Activated CD8-positive, alpha-beta T cell treated with anti-CD3 and anti-CD28 coated beads, Interleukin-2, amount 10 ng/mL, durations not matched to agents 7 days and 5 days (primary cell): Measurements from ENCODE around the gene MYOF. TPM values are rescaled to one million over a fixed set of nuclear protein-coding genes. Genes with fewer than 3 reads are reported as not detected.
"Not testable (repeated sequence)": the region's sequence is repeated elsewhere in the genome, so short reads cannot be mapped to it uniquely, and the experiment has no call there.

ENCODE experiments used
- ATAC-seq: fragments of 150-1000 bp; cut with Tn5 transposase; one replicate; pipeline ENCODE4 v1.10.0; 2021; ENCODE audit warnings: moderate library complexity
- CTCF ChIA-PET: fragments of 350-600 bp; sonication (Branson Sonifier 250); formaldehyde crosslinking; loops from one replicate; lab custom pipeline; 2021; ENCODE audit warnings: antibody characterized with exemption; lab: Charles Lee
- POLR2A ChIA-PET: fragments of 350-600 bp; sonication (Branson Sonifier 250); formaldehyde crosslinking; loops from one replicate; lab custom pipeline; 2021; ENCODE audit warnings: antibody characterized with exemption; lab: Charles Lee
- DNase-seq: peaks from one replicate; pipeline ENCODE4 v3.0.0-alpha.2; 2020
- H3K27ac Mint-ChIP-seq: one replicate; pipeline ENCODE4 v1.8.0; 2021; ENCODE audit warnings: mild to moderate bottlenecking, mixed read lengths
- H3K27me3 Mint-ChIP-seq: one replicate; pipeline ENCODE4 v1.8.0; 2021; ENCODE audit warnings: low read depth, mixed read lengths
- H3K36me3 Mint-ChIP-seq: one replicate; pipeline ENCODE4 v1.8.0; 2021; ENCODE audit warnings: low read depth, mixed read lengths
- H3K4me1 Mint-ChIP-seq: one replicate; pipeline ENCODE4 v1.8.0; 2021; ENCODE audit warnings: low read depth, mixed read lengths
- H3K4me3 Mint-ChIP-seq: one replicate; pipeline ENCODE4 v1.8.0; 2021; ENCODE audit warnings: mild to moderate bottlenecking, mixed read lengths
- H3K9me3 Mint-ChIP-seq: one replicate; pipeline ENCODE4 v1.8.0; 2022; ENCODE audit warnings: mixed read lengths; ENCODE audit not compliant: insufficient read depth
- total RNA-seq, 2 experiments: library from RNA; stranded (reverse); gene quantifications; one replicate each; pipeline ENCODE4 v1.2.3, GENCODE V29; 2021

The MYOF gene
- total RNA-seq, 2 experiments from 2014 or later: 0.37 to 0.39 TPM

DNA sequence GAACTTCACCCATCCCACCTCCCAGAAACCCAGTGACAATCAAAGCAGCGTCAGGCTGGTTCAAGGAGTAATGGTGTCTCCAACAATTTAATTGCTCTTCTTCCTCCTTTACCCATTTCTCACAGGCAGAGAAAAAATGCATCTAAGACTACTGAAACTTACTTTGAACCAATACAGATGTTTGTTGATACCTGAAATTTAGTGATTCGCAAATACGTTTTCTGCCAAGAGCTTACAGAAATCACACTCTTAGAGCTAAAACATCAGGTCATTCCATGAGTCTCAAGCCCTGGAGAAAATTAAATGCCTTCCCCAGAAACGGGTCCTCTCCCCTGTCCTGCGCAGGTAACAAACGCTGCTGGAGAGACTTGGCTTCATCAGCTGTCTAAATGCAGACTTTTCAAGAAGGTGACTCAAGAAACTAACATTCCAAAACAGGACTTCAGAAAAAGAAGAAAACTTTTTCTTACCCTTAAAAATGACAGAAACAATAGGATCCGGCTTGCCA is 443 bp downstream of the MYOF start:
- Mint-ChIP-seq H3K9me3 (no peaks in the 10 kb centered on the region), H3K4me1 (peaks cover 11% of the 10 kb centered on the region), H3K36me3 (no peaks in the 10 kb centered on the region), H3K27me3 (peaks cover 21% of the 10 kb centered on the region), H3K27ac (no peak overlapping the region), H3K4me3 (peak overlapping the region; percentile 82)
- ATAC-seq: no peak
- POLR2A ChIA-PET: interaction anchor here (0.7 to 1.2 kb wide), 4 partner anchors 15 to 107 kb away, joined by 3 to 5 read pairs (median 3); partner anchors contain the start of gene CEP55
- CTCF ChIA-PET: interaction anchor here (0.6 to 10.2 kb wide), 34 partner anchors 8 to 1063 kb away, joined by 3 to 521 read pairs (median 9); partner anchors contain the start of gene CEP55
- DNase-seq: no peak

- CTCF ChIA-PET: interaction anchor here (10.2 kb wide), 1 partner anchor 103 kb away, joined by 521 read pairs; no protein-coding TSS in a partner anchor
Measured at GRCh38 chr10:93478873-93479272, 3.3 kb downstream of the MYOF start.

DNA sequence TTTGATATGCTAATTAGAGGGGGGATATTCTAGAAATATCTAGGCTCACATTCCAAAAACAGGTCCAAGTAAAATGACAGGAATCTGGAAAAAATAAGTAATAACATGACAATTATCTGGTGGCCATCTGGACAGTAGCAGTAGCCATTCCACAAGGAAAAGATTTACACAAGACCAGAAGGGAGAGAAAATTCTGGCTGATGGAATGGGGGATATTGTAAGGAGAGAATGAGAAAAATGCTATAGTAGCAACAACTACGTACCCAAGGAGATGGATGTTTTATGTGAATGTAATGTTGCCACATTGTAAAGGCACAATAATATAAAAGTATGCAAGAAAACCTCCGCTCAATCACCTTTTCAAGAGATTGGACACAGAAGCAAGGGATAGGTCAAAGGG is 5.4 kb downstream of the MYOF start:
- ChIA-PET POLR2A (no interaction called here), CTCF (interaction anchor here (6.7 kb wide), 1 partner anchor 100 kb away, joined by 33 read pairs; no protein-coding TSS in a partner anchor)
- Mint-ChIP-seq H3K27ac (no peak overlapping the region), H3K27me3 (peaks cover 7% of the 10 kb centered on the region), H3K36me3 (no peaks in the 10 kb centered on the region), H3K4me1 (peaks cover 2% of the 10 kb centered on the region), H3K9me3 (no peaks in the 10 kb centered on the region), H3K4me3 (no peak overlapping the region)
- ATAC-seq (no peak), DNase-seq (no peak)

More at GRCh38 chr10:93478873-93479272, 3.3 kb downstream of the MYOF start:
- H3K9me3 Mint-ChIP-seq: no peaks in the 10 kb centered on the region
- ATAC-seq (no peak), DNase-seq (no peak)
- H3K4me1 Mint-ChIP-seq: peaks cover 11% of the 10 kb centered on the region
- POLR2A ChIA-PET: no interaction called here
- peaks cover 17% of the 10 kb centered on the region for H3K27me3 Mint-ChIP-seq
- H3K36me3 Mint-ChIP-seq: no peaks in the 10 kb centered on the region
- H3K27ac Mint-ChIP-seq: no peak overlapping the region
- H3K4me3 Mint-ChIP-seq: no peak overlapping the region

GRCh38 chr10:93475871-93476270 is 6.3 kb downstream of the MYOF start:
- no peaks in the 10 kb centered on the region for H3K36me3 Mint-ChIP-seq
- no peaks in the 10 kb centered on the region for H3K9me3 Mint-ChIP-seq
- ATAC-seq (no peak), DNase-seq (no peak)
- H3K27ac Mint-ChIP-seq: no peak overlapping the region
- ChIA-PET POLR2A (no interaction called here), CTCF (interaction anchor here (6.7 kb wide), 1 partner anchor 99 kb away, joined by 33 read pairs; no protein-coding TSS in a partner anchor)
- H3K4me1 Mint-ChIP-seq: no peaks in the 10 kb centered on the region
- peaks cover 3% of the 10 kb centered on the region for H3K27me3 Mint-ChIP-seq
- no peak overlapping the region for H3K4me3 Mint-ChIP-seq

- Mint-ChIP-seq H3K4me1 (no peaks in the 10 kb centered on the region), H3K27me3 (no peaks in the 10 kb centered on the region), H3K27ac (no peak overlapping the region), H3K4me3 (no peak overlapping the region), H3K9me3 (no peaks in the 10 kb centered on the region), H3K36me3 (no peaks in the 10 kb centered on the region)
- ChIA-PET CTCF (interaction anchor here (6.7 kb wide), 1 partner anchor 99 kb away, joined by 33 read pairs; no protein-coding TSS in a partner anchor), POLR2A (no interaction called here)
- ATAC-seq: no peak
- no peak for DNase-seq
Measured at GRCh38 chr10:93475227-93475626, 6.9 kb downstream of the MYOF start.

GRCh38 chr10:93473804-93474472 is 8.2 kb downstream of the MYOF start:
- DNase-seq (no peak), ATAC-seq (no peak)
- ChIA-PET CTCF (interaction anchor here (2.4 to 6.7 kb wide), 2 partner anchors 8 to 97 kb away, joined by 13 to 33 read pairs; partner anchors contain the start of gene MYOF), POLR2A (interaction anchor here (0.7 kb wide), 1 partner anchor 145 kb away, joined by 3 read pairs; no protein-coding TSS in a partner anchor)
- no peaks in the 10 kb centered on the region for H3K36me3 Mint-ChIP-seq
- H3K9me3 Mint-ChIP-seq: no peaks in the 10 kb centered on the region
- no peaks in the 10 kb centered on the region for H3K4me1 Mint-ChIP-seq
- H3K27me3 Mint-ChIP-seq: no peaks in the 10 kb centered on the region
- H3K27ac Mint-ChIP-seq: no peak overlapping the region
- H3K4me3 Mint-ChIP-seq: no peak overlapping the region

DNA sequence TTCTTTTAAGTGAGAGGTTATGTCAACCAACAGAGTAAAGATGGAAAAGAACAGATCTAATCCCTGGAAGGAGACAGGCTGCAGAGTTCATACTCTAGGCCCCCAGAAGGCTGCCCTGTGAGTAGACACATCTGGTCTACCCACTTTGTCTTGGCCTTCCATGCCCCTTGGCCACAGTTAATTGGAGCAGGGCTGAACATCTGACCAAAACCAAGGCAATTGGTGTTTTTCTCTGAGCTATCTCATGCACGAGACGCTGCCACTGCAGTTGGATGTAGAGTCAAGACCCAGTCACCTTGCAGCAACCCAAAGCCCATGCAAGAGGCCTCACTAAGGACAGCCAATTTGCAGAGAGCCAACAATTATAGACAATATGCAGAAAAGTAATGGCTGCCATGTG is 9.0 kb downstream of the MYOF start:
- CTCF ChIA-PET: interaction anchor here (2.4 to 6.7 kb wide), 2 partner anchors 9 to 96 kb away, joined by 13 to 33 read pairs; partner anchors contain the start of gene MYOF
- H3K36me3 Mint-ChIP-seq: no peaks in the 10 kb centered on the region
- H3K4me1 Mint-ChIP-seq: no peaks in the 10 kb centered on the region
- POLR2A ChIA-PET: interaction anchor here (0.7 kb wide), 1 partner anchor 145 kb away, joined by 3 read pairs; no protein-coding TSS in a partner anchor
- H3K27ac Mint-ChIP-seq: no peak overlapping the region
- no peaks in the 10 kb centered on the region for H3K27me3 Mint-ChIP-seq
- H3K4me3 Mint-ChIP-seq: no peak overlapping the region
- H3K9me3 Mint-ChIP-seq: no peaks in the 10 kb centered on the region
- ATAC-seq: no peak
- no peak for DNase-seq

GRCh38 chr10:93471110-93471651 is 11.0 kb downstream of the MYOF start:
- ATAC-seq: no peak
- Mint-ChIP-seq H3K27ac (no peak overlapping the region), H3K4me1 (no peaks in the 10 kb centered on the region), H3K9me3 (no peaks in the 10 kb centered on the region), H3K27me3 (no peaks in the 10 kb centered on the region), H3K4me3 (no peak overlapping the region), H3K36me3 (no peaks in the 10 kb centered on the region)
- ChIA-PET CTCF (interaction anchor here (0.8 to 6.7 kb wide), 3 partner anchors 11 to 97 kb away, joined by 3 to 33 read pairs (median 10); partner anchors contain the start of gene MYOF), POLR2A (no interaction called here)
- DNase-seq: no peak

GRCh38 chr10:93469454-93469853 is 12.7 kb downstream of the MYOF start:
- ATAC-seq (no peak), DNase-seq (no peak)
- no peaks in the 10 kb centered on the region for H3K27me3 Mint-ChIP-seq
- no peaks in the 10 kb centered on the region for H3K36me3 Mint-ChIP-seq
- no peaks in the 10 kb centered on the region for H3K9me3 Mint-ChIP-seq
- POLR2A ChIA-PET: no interaction called here
- no peak overlapping the region for H3K27ac Mint-ChIP-seq
- CTCF ChIA-PET: no interaction called here
- H3K4me1 Mint-ChIP-seq: no peaks in the 10 kb centered on the region
- H3K4me3 Mint-ChIP-seq: no peak overlapping the region

DNA sequence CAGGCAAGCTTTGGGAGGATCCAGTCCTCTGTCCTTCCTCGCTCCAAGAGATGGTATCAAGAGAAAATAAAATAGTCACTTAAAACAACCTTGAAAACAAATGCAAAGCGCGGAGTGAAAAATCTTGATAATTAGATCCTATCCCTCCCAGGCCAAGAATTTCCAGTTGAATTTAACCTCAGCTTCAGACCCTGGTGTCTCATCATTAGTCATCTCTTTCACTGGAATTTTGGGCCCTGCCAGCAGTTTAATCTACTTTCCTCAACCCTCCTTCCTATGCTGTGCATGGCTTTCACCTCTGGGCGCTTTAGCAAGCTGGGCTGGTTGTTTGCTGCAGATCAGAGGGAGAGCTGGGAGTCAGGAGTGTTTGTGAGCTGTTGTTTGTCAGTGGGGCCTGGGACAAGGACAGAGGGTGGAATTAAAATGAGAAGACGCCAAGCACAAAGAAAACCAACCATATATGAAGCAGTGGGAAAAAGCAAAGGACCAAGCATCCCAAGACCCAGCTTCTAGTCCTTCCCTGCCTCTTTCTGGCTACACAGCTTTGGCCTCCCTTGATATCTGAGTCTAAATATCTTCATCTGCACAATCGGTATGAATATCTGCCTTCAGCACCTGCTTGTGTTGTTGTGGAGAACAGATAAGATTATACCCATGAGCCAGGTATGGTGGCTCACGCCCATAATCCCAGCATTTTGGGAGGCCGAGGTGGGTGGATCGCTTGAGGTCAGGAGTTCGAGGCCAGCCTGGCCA is 13.5 kb downstream of the MYOF start:
- peaks cover 2% of the 10 kb centered on the region for H3K27me3 Mint-ChIP-seq
- no peaks in the 10 kb centered on the region for H3K4me1 Mint-ChIP-seq
- no peaks in the 10 kb centered on the region for H3K36me3 Mint-ChIP-seq
- ATAC-seq (no peak), DNase-seq (no peak)
- no peaks in the 10 kb centered on the region for H3K9me3 Mint-ChIP-seq
- no peak overlapping the region for H3K4me3 Mint-ChIP-seq
- ChIA-PET POLR2A (interaction anchor here (0.7 kb wide), 1 partner anchor 27 kb away, joined by 3 read pairs; no protein-coding TSS in a partner anchor), CTCF (interaction anchor here (0.9 to 1.8 kb wide), 4 partner anchors 14 to 93 kb away, joined by 3 to 6 read pairs (median 4); partner anchors contain the start of gene MYOF)
- H3K27ac Mint-ChIP-seq: no peak overlapping the region

GRCh38 chr10:93467635-93468034 is 14.5 kb downstream of the MYOF start:
- H3K4me1 Mint-ChIP-seq, H3K4me3 Mint-ChIP-seq, H3K36me3 Mint-ChIP-seq, H3K27me3 Mint-ChIP-seq, H3K9me3 Mint-ChIP-seq, H3K27ac Mint-ChIP-seq, ATAC-seq, DNase-seq, POLR2A ChIA-PET: not testable (repeated sequence)
- CTCF ChIA-PET: interaction anchor here (1.0 to 1.8 kb wide), 3 partner anchors 15 to 92 kb away, joined by 3 to 6 read pairs (median 4); partner anchors contain the start of gene MYOF
